HG02571 (cell line): ENCODE data around the gene OTOP3.

Source experiments
- ATAC-seq: cut with Tn5 transposase; IDR thresholded peaks from one replicate; pipeline ENCODE4 v1.9.1; 2021; ENCODE audit warnings: mild to moderate bottlenecking, moderate library complexity; ENCODE audit not compliant: unreplicated experiment

Gene OTOP3

GRCh38 chr17:74938194-74938950 is 2.7 kb downstream of the OTOP3 start:
- no peak for ATAC-seq

GRCh38 chr17:74939534-74939933 is 3.8 kb downstream of the OTOP3 start:
- no peak for ATAC-seq

- ATAC-seq: no peak
Observed at GRCh38 chr17:74941128-74941725, 5.5 kb downstream of the OTOP3 start.

- no peak for ATAC-seq
Observed at GRCh38 chr17:74943808-74944522, 8.3 kb downstream of the OTOP3 start.

GRCh38 chr17:74945543-74945942 is 9.8 kb downstream of the OTOP3 start:
- no peak for ATAC-seq

- no peak for ATAC-seq
Observed at GRCh38 chr17:74946641-74947040, 10.9 kb downstream of the OTOP3 start.

GRCh38 chr17:74947041-74947754 is 11.5 kb downstream of the OTOP3 start:
- no peak for ATAC-seq

GRCh38 chr17:74949455-74950115 is 13.9 kb downstream of the OTOP3 start:
- ATAC-seq: no peak

GRCh38 chr17:74950207-74950606 is 14.5 kb downstream of the OTOP3 start:
- no peak for ATAC-seq

GRCh38 chr17:74951065-74951464 is 15.4 kb downstream of the OTOP3 start:
- no peak for ATAC-seq

- no peak for ATAC-seq
Observed at GRCh38 chr17:74951680-74952421, 16.2 kb downstream of the OTOP3 start.

- no peak for ATAC-seq
Observed at GRCh38 chr17:74952431-74953133, 16.9 kb downstream of the OTOP3 start.

- no peak for ATAC-seq
Observed at GRCh38 chr17:74953134-74953687, 17.5 kb downstream of the OTOP3 start.

GRCh38 chr17:74954115-74954514 is 18.4 kb downstream of the OTOP3 start:
- no peak for ATAC-seq

- no peak for ATAC-seq
Observed at GRCh38 chr17:74954665-74955421, 19.1 kb downstream of the OTOP3 start.

GRCh38 chr17:74956093-74956492 is 20.4 kb downstream of the OTOP3 start:
- no peak for ATAC-seq

- no peak for ATAC-seq
Observed at GRCh38 chr17:74957935-74958740, 22.4 kb downstream of the OTOP3 start.
